HG03066 (cell line): ENCODE results near the gene MFAP3.
A peak's percentile ranks its signal among the peaks of the same experiment; 100 is the strongest.
"Not testable (repeated sequence)": the region's sequence is repeated elsewhere in the genome, so short reads cannot be mapped to it uniquely, and the experiment has no call there.

ENCODE experiments used
- ATAC-seq: cut with Tn5 transposase; IDR thresholded peaks from one replicate; pipeline ENCODE4 v1.9.1; 2021; ENCODE audit warnings: low read depth; ENCODE audit not compliant: unreplicated experiment

Gene MFAP3

DNA sequence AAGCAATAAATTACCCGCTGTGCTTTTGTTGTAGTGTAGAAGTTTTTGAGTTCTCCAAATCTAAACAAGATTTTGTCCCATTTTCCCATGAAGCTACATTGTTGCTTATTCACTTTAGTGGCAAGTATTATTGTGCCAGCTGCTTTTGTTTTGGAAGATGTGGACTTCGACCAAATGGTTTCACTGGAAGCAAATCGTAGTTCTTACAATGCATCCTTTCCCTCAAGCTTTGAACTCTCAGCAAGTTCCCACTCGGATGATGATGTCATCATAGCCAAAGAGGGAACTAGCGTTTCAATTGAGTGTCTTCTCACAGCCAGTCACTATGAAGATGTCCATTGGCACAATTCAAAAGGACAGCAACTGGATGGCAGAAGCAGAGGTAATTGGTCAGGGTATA, 10.9 kb downstream of the MFAP3 start:
- ATAC-seq: no peak

DNA sequence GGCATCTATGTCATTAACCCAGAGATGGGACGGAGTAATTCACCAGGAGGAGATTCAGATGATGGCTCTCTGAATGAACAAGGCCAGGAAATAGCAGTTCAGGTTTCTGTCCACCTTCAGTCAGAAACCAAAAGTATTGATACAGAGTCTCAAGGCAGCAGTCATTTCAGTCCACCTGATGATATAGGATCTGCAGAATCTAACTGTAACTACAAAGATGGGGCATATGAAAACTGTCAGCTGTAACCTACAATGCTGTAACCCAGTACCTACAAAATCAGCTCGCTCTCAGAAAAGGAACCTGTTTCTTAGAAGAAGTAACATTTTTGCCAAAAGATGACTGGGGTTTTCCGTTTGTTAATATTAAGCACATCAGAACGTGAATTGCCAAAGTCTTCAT, 14.7 kb downstream of the MFAP3 start:
- no peak for ATAC-seq

DNA sequence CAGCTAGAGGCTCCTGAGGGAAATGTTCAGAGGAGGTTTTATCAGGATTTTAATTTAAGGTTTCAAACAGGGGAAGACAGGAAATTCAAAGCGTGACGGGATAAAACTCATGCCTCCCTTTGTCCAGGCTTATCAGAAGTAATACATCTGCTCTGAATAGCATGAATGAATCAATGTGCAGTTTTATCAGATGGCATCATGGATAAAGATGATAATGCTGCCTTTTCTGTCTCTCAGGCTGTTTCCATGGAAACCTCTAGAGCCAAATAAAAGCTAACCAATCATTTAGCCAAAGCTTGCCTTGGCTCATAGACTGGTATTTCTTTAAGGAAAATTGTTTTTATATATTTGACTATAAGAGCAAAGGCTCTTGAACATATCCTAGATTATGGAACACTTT, 16.4 kb downstream of the MFAP3 start:
- no peak for ATAC-seq

DNA sequence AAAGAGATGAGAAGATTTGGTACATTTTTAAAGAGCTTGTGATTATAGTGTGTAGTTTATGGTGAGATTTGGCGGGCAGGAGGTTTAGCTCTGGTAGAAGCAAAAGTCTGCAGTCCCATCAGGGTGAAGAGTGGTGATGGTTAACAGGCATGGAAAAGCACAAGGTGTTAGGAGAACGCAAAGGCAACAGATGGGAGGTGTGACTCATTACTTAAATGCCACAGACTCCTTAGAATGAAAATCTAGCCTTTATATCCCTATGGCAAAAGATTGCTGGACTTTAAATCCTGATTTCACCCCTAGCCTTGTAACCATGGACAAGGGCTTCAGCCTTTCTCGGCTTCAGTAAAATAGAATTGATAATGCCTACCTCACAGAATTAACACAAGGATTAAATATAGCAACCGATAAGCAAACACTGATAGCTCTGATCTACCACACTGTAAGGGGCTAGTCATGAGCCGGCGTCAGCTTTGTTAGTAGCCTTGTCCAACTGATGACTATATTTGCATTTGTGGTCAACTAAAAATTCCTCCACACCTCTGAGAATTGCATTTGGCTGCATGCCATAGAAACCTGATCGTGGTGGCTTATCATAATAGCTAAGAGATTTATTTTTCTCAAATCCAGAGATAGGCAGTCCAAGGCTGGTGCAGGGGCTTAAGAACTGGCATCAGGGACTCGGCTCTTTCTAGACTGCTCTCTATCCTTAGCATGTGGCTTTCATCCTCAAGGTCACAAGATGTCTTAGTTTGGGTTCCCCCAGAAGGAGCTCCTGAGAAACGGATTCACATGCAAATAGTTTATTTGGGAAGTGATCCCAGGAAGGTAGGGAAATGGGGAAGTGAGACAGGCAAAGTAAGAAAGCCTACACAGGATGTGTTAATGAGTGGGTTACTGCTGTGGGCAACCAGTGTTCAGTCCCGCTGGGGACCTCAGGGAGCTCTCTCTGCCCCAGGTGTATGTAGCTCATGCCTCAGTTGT, 19.6 kb downstream of the MFAP3 start:
- peak; percentile 60 for ATAC-seq

DNA sequence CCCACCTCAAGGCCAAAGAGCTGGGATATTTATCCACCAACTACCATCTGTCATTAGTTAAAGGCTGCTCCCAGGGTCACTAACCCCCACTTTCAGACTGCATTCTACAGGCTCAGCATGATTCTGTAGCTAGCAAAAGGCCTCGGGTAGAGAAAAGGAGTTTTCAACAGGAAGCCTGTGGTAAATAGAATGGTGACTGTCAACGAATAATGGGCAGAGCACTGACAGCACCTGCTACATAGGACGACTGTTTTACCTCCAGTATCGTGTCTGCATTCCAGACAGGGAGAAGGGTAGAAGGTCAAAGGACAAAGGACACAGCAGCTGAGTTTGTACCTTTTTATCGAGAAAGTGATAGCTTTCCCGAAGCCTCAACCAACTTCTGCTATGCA, 20.3 kb downstream of the MFAP3 start:
- ATAC-seq: peak; percentile 68

DNA sequence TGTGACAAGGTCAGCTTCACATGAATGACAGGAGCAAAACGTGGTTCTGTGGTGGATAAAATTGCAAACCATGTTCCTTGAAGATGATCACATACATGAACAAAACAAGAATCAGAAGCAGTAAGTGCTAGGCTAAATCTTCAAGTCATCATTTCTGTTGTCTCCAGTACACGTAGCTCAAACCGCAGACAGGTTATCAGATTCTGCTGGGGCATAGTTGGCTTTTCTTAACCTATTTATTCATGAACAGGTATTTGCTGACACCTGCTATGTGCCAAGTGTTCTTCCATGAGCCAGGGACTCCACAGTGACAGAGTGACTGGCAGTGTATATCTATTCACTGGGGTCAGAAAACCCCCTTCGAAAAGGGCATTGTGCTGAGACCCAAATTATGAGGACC, 20.8 kb downstream of the MFAP3 start:
- no peak for ATAC-seq

DNA sequence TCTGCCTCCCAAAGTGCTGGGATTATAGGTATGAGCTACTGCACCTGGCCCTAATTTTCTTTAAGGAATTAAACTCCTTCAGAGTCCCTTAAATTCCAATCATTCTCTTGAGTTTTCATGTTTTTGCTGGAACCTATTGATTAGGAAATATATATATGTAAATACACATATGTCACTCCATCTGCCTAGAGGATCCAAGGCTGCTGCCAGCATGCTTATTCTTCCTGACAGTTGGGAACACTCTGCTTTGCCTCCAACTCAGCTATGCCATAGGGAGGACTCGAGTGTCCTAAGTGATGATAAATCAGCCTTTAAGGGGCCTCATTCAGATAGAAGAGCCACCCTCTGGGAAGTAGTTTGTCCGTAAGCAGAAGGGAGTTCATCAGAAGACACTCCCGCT, 21.8 kb downstream of the MFAP3 start:
- no peak for ATAC-seq

DNA sequence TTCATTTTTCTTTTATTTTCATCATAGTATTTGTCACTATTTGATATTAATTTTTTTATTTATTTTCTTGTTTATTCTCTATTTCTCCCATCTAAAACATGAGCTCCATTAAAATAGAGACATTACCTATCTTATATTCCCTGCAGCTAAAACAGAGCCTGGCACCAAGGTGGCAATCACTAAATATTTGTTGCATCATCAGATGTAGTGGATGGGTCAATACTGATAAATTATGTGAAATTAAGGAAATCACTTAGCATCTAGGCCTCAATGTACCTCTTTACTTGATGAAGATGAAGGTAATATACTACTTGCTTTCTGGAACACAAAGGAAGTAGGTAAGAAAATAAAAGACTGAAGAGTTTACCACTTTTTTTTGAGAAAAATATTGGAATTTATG, 24.6 kb downstream of the MFAP3 start:
- no peak for ATAC-seq

DNA sequence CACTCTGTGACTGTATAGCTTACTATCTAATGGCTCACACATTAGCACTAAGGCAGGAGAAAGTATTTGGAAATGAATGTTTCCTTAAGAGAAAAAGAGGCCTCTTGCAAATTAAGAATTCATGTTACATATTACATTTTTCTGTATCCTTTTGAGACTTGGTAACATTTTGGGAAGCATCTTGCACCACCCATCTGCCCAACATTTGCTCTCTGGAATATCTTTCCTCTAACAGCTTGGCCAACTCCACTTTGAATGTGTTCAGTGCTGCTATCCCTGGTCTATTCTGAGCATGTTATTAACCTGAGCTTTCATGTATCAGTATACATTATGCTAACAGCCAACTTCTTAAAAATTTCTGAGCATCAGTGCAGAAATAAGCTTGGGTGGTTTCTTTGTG, 27.2 kb downstream of the MFAP3 start:
- no peak for ATAC-seq

DNA sequence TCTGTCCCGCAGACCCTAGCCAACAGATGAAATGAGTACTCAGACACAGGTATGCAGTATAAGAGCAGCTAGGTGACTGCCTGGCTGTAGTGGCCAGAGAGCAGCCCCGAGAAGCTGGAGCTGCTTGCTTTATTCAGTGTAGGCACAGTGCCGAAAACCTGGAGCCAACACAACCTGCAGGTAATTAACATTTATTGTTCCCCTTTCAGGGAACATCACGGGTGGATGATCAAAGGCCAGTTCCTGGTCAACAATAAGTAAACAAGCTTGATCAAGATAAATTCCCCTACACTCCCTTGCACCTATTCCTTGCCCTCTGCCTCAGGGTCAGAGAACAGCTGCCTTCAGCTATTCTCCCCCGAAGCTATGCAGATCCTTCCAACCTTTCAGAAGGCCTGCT, 31.1 kb downstream of the MFAP3 start:
- not testable (repeated sequence) for ATAC-seq

DNA sequence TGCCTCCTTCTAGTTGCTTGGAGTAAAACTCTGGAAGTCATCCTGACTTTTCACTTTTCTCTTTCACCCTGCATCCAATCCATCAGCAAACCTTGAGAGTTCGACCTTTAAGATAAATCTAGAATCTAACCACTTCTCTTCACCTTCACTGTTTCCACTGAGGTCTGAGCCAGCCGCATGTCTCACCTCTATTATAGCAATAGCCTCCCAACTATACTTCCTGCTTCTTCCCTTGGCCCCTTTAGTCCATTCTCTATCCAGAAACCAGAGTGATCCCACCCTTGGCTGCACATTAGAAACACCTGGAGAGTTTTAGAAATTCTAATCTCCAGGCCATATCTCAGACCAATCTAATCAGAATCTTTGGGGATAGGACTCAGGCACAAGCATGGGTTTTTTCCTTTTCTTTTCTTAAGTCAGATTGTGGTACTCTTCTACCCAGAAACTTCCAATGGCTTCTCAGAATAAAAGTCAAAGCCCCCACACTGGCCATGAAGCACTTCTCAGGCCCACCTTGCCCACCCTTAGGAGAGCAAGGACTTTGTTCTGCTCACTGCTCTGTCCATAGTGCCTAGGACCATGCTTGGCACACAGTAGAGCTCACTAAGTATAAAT, 33.1 kb downstream of the MFAP3 start:
- ATAC-seq: no peak

DNA sequence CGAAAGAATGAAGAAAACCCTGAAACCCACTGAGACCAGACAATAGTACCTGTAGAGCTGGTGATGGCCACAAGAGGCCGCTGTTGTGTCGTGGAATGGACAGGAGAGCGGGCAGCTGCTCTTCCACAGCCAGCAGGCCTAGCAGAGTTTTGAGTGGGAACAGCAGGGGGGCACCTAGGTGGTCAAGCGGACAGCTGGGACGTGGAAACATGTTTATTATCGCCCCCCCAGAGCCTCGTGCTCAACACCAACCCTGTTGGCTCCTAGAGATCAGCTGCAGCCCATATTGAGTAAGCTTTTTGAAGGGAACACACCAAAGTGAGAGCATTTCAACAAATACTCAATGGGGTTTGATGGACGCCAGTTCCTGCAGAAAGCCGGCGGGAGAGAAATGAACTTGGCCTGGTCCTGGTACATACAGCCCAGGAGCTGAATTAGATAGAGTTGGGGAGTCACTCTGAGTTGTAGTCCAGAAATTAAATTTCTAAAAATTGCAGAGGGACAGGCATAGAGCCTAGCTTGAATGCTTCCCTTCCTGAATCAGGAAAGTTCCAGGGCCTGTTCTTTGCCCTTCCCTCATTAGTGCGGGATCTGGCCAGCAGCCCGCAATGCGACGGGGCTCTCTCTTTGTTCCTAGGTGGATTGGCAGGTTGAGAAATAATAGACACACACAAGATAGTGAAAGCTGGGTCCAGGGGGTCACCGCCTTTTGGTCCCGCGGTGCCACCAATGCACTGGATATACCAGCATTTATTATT, 33.8 kb downstream of the MFAP3 start:
- peak; percentile 99 for ATAC-seq

DNA sequence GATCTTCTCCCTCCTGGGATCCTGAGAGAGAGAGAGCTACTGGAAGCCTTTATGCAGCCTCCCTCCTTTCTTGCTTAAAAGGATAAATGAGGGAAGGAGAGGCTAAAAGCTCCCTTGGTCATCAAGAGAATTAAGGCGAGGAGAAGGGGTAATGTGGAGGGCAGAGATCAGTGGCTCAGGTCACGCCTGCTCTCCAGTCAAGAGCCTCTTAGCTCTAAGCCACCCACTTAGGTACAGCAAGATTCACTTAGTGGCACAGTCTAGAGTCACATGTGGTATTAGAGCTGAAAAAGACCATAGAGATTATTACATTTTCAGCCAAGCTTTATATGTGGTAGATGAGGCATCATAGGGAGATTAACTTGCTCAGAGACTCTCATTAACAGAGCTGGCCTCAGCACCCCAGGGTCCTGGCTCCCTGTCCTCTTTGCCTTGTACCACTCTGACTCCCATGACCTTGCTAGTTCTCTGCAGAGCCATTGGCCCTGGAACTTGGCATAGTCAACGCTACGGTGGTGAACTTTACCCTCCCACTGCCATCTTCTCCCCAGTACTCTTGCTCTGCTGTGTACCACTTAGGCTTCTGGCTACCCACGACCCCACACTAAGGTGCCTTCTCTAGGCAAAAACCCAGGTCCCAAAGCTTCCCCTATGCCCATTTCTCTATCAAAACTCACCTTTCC, 37.6 kb downstream of the MFAP3 start:
- no peak for ATAC-seq

DNA sequence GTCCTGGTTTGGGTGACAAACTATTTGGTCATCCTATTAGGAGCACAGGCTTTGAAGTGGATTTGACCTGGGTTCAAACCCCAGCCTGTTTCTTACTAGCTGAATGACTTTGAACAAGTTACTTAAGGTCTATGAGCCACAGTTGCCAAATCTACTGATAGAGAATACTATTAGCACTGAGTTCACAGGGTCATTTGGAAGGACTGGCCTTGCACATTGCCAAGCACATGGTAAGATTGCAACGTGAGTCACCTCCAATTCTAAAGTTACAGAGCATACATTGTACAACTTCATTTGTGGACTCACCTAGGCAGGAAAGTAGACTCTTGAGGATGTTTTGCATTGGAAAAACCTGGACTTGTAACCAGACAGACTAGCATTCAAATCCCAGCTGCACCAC, 38.9 kb downstream of the MFAP3 start:
- no peak for ATAC-seq

DNA sequence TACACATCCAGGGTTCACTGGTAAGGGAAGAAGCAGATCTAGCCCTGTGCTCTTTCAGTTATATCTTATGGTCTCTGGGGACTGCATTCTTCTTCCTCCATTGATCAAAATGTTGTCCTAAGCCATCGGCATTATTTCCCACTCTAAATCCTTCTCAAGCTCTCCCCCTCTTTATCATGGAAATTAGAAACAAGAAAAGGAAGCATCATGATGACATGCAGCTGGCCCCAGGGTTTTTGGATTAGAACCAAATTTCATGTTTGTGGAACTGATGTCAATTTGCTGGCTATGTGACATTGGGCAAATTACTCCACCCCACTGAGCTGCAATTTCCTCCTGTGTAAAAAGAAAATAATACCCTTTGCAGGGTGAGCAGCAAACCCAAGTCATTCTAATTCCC, 39.5 kb downstream of the MFAP3 start:
- no peak for ATAC-seq

DNA sequence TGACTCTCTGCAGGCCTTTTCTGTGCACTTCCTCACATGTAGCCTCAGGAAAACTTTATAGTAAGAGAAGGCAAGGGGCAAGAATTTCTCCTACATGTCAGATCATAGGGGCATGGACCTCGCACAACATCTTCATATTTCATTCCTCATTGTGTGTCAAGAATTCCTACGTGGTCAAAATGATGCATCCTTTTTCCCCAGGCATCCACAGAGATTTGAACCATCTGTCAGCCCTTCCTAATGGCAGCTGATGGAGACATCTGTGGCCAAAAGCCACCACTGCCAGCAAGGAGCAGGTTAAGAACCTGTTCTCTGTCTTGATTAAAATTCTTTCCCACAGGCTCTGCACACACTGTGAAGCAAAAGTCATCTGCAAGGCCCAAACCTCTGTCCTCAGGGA, 42.5 kb downstream of the MFAP3 start:
- ATAC-seq: no peak

DNA sequence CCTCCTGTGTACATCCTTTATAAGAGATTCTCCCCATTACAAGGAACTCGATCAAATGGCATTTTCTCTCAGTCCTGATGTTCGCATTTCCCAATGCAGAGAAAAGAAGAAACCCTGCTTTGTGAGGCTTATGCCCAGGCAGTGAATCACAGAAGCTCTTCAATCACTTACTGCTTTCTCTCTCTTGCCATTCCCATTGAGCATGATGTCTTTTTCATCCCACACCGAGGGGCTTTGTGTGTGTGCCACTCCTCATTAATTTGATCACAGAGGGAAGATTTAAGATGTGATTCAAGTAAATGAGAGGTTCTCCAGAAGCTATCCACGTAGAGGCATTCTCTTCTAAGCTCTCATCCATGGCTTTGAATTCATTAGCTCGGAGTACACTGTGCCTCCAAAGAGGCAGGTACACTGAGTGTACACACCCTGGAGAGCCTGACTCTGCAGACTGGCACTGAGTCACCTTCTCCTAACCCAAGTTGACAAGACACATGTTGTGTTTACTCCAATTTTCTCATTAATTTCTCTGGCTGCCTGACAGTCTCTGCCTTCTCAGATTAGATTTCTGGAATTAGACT, 45.4 kb downstream of the MFAP3 start:
- ATAC-seq: no peak

DNA sequence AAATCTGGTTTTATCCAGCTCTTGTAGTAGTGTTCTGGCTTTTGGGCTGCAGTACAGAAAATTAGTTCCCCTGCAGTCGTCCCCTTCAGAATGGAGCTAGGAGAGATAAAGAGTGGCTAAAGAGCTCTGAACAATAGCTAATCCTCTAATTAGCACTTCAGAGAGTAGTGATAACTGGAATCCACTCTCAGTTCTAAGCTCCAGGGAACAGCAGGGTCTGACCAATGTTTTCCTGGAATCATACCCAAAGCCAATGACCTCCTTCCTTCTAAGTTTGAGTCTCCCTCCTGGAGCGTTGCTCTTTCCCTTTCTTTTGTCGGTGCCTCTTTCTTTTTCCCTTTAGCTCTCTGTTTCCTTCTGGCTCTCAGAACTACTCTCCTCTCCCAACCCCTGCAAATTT, 47.4 kb downstream of the MFAP3 start:
- no peak for ATAC-seq

DNA sequence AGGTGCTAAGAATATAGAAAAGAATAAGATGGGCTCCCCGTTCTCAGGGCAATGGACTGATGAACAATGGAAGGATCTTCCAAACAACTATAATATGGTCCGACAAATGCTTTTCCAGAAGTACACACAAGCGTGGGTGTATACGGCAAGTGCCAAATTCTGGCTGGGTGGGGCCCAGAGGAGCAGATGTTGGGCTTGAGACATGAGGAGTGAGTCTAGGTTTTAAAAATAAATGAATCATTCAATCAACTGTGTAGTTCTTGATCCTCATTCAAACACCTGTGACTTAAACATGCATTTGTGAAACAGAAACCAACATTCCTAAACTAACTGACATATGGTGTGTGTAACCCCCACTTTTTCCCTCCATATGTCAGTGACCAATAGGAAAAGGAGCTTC, 47.9 kb downstream of the MFAP3 start:
- ATAC-seq: no peak

DNA sequence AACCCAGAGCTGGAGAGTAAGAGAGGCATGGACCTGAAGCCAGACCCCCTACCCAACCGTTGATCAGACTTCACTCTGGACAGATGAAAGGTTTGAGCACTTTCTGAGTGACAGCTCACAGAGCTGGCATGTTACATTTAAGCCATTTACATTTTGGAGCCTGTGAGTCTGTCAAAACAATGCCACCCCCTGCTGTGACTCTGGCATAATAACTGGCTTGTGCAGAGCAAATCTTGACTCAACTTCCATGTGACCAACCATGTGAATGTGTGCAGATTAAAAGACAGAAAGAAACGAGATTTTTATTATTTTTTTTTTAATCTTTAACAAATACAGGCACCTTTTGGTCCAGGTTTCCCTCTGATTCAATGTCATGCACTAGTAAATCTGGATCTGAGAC, 48.5 kb downstream of the MFAP3 start:
- no peak for ATAC-seq
